HG03280 (cell line): ENCODE measurements around the gene ADGRD2.

ENCODE experiments used
- ATAC-seq: cut with Tn5 transposase; IDR thresholded peaks from one replicate; pipeline ENCODE4 v1.9.1; 2021; ENCODE audit warnings: mild to moderate bottlenecking, moderate library complexity; ENCODE audit not compliant: unreplicated experiment

Gene ADGRD2

GRCh38 chr9:124495126-124496074, 45.1 kb downstream of the ADGRD2 start:
- no peak for ATAC-seq

- ATAC-seq: no peak
These were observed 45.8 kb downstream of the ADGRD2 start for GRCh38 chr9:124496075-124496449.

GRCh38 chr9:124496463-124496862, 46.2 kb downstream of the ADGRD2 start:
- no peak for ATAC-seq

GRCh38 chr9:124497441-124497840, 47.2 kb downstream of the ADGRD2 start:
- ATAC-seq: no peak

- ATAC-seq: no peak
These were observed 47.8 kb downstream of the ADGRD2 start for GRCh38 chr9:124498040-124498439.

GRCh38 chr9:124498499-124499146, 48.4 kb downstream of the ADGRD2 start:
- ATAC-seq: no peak

- ATAC-seq: no peak
These were observed 49.0 kb downstream of the ADGRD2 start for GRCh38 chr9:124499216-124499615.

GRCh38 chr9:124500028-124500795, 50.0 kb downstream of the ADGRD2 start:
- no peak for ATAC-seq

- no peak for ATAC-seq
These were observed 50.8 kb downstream of the ADGRD2 start for GRCh38 chr9:124500796-124501611.

- ATAC-seq: no peak
These were observed 51.6 kb downstream of the ADGRD2 start for GRCh38 chr9:124501771-124502320.

GRCh38 chr9:124502711-124503702, 52.8 kb downstream of the ADGRD2 start:
- ATAC-seq: no peak

- ATAC-seq: no peak
These were observed 53.7 kb downstream of the ADGRD2 start for GRCh38 chr9:124503713-124504529.

- ATAC-seq: no peak
These were observed 54.3 kb downstream of the ADGRD2 start for GRCh38 chr9:124504530-124505005.

- no peak for ATAC-seq
These were observed 55.0 kb downstream of the ADGRD2 start for GRCh38 chr9:124505006-124505900.

GRCh38 chr9:124505901-124506346, 55.7 kb downstream of the ADGRD2 start:
- no peak for ATAC-seq

- ATAC-seq: no peak
These were observed 56.2 kb downstream of the ADGRD2 start for GRCh38 chr9:124506433-124506832.
